Stimulated activated CD8-positive, alpha-beta memory T cell treated with anti-CD3 and anti-CD28 coated beads, Interleukin-4, amount 100 ng/mL, for 24 hours (primary cell): ENCODE data around the gene VPS4B.

Experiments
- DNase-seq: peaks from one replicate; pipeline ENCODE4 v3.0.0-alpha.2; 2020; ENCODE audit warnings: low read depth

Gene VPS4B

GRCh38 chr18:63430526-63430925 lies 8.2 kb upstream of the VPS4B start:
- DNase-seq: no peak

GRCh38 chr18:63427558-63427957 lies 5.3 kb upstream of the VPS4B start:
- no peak for DNase-seq

- DNase-seq: no peak
Observed at GRCh38 chr18:63422864-63423304, 608 bp upstream of the VPS4B start.

- DNase-seq: no peak
Observed at GRCh38 chr18:63421514-63421913, 762 bp downstream of the VPS4B start.

GRCh38 chr18:63412953-63413352 lies 9.3 kb downstream of the VPS4B start:
- no peak for DNase-seq

- DNase-seq: no peak
Observed at GRCh38 chr18:63410792-63411191, 11.5 kb downstream of the VPS4B start.

GRCh38 chr18:63409301-63409700 lies 13.0 kb downstream of the VPS4B start:
- DNase-seq: no peak

GRCh38 chr18:63407734-63408133 lies 14.5 kb downstream of the VPS4B start:
- DNase-seq: no peak

GRCh38 chr18:63405986-63406385 lies 16.3 kb downstream of the VPS4B start:
- no peak for DNase-seq

- no peak for DNase-seq
Observed at GRCh38 chr18:63402246-63403162, 19.8 kb downstream of the VPS4B start.

- no peak for DNase-seq
Observed at GRCh38 chr18:63399300-63399699, 23.0 kb downstream of the VPS4B start.

- DNase-seq: no peak
Observed at GRCh38 chr18:63397349-63397748, 24.9 kb downstream of the VPS4B start.

- no peak for DNase-seq
Observed at GRCh38 chr18:63395503-63395902, 26.8 kb downstream of the VPS4B start.

- DNase-seq: no peak
Observed at GRCh38 chr18:63394954-63395353, 27.3 kb downstream of the VPS4B start.

GRCh38 chr18:63387861-63388260 lies 34.4 kb downstream of the VPS4B start:
- no peak for DNase-seq

- no peak for DNase-seq
Observed at GRCh38 chr18:63382843-63383242, 39.4 kb downstream of the VPS4B start.

GRCh38 chr18:63379639-63379962 lies 42.7 kb downstream of the VPS4B start:
- DNase-seq: no peak

GRCh38 chr18:63378919-63379638 lies 43.2 kb downstream of the VPS4B start:
- DNase-seq: no peak

GRCh38 chr18:63377275-63377980 lies 44.8 kb downstream of the VPS4B start:
- no peak for DNase-seq

GRCh38 chr18:63376538-63376937 lies 45.7 kb downstream of the VPS4B start:
- no peak for DNase-seq

- DNase-seq: no peak
Observed at GRCh38 chr18:63374540-63374939, 47.7 kb downstream of the VPS4B start.

GRCh38 chr18:63373161-63373560 lies 49.1 kb downstream of the VPS4B start:
- no peak for DNase-seq

GRCh38 chr18:63368611-63369010 lies 53.7 kb downstream of the VPS4B start:
- no peak for DNase-seq
